ENCODE measurements around the gene NEUROD2. TPM values are rescaled to one million over a fixed set of nuclear protein-coding genes. Genes with fewer than 3 reads are reported as not detected.

The NEUROD2 gene
- polyA plus RNA-seq, 1 of the 3 experiments (the other 2 are of a cell fraction), result not detected

DNA sequence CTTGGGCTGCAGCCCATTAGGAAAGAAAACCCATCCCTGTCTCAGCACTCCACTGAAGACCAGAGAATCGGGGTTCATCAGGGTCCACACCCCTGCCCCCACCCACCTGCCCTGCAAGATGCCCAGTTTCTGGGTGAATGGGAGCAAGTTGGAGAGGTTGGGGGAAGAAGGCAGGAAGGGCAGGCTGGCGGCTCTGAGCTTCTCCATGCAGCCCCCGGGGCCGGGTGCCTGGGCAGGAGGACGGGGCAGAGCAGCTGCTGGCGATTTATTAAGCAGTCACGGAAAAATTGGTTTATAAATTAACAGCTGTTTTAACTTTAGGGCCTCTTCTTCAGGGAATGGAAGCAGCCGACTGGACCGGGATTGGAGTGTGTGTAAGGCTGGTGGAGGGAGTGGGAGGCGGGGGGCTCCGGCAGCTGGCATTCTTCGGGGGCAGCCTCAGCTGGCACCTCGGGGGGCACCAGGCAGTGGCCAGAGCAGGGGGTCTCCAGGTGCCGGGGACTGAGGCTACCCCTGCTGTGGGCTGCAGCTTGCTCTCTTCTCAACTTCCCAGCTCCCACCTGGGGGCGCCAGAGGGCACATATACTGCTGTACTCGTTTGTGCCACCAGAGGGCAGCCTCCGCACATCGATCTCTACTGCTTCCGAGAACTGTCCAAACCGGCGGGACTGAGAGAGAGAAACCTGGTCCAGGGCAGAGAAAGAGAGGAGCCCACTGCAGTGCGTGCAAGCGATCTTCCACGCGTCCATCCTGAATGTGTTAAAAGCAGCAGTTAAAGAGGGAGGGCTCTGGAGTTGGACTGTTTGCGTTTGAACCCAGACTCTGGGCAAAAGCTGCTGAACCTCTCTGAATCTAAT, 14.0 kb upstream of the NEUROD2 start (continued):
- TF ChIP-seq GATA2 (CRISPR knock-in tag; IDR thresholded peaks at IDR 0.05) (no peak), FOSL2 (IDR thresholded peaks at IDR 0.05; ENCODE audit: borderline replicate concordance, low read depth) (no peak), JUND (IDR thresholded peaks at IDR 0.05) (no peak), RAD21 (IDR thresholded peaks at IDR 0.05; ENCODE audit: low read length) (peak; percentile 86), CHD2 (IDR thresholded peaks at IDR 0.05; ENCODE audit: low read length, partially characterized antibody) (peak; percentile 68)
- TF ChIP-seq, protein P1, sequence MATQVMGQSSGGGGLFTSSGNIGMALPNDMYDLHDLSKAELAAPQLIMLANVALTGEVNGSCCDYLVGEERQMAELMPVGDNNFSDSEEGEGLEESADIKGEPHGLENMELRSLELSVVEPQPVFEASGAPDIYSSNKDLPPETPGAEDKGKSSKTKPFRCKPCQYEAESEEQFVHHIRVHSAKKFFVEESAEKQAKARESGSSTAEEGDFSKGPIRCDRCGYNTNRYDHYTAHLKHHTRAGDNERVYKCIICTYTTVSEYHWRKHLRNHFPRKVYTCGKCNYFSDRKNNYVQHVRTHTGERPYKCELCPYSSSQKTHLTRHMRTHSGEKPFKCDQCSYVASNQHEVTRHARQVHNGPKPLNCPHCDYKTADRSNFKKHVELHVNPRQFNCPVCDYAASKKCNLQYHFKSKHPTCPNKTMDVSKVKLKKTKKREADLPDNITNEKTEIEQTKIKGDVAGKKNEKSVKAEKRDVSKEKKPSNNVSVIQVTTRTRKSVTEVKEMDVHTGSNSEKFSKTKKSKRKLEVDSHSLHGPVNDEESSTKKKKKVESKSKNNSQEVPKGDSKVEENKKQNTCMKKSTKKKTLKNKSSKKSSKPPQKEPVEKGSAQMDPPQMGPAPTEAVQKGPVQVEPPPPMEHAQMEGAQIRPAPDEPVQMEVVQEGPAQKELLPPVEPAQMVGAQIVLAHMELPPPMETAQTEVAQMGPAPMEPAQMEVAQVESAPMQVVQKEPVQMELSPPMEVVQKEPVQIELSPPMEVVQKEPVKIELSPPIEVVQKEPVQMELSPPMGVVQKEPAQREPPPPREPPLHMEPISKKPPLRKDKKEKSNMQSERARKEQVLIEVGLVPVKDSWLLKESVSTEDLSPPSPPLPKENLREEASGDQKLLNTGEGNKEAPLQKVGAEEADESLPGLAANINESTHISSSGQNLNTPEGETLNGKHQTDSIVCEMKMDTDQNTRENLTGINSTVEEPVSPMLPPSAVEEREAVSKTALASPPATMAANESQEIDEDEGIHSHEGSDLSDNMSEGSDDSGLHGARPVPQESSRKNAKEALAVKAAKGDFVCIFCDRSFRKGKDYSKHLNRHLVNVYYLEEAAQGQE (IDR thresholded peaks at IDR 0.05; ENCODE audit: low read depth, low read length), result peak; percentile 92
- TF ChIP-seq, protein P2, sequence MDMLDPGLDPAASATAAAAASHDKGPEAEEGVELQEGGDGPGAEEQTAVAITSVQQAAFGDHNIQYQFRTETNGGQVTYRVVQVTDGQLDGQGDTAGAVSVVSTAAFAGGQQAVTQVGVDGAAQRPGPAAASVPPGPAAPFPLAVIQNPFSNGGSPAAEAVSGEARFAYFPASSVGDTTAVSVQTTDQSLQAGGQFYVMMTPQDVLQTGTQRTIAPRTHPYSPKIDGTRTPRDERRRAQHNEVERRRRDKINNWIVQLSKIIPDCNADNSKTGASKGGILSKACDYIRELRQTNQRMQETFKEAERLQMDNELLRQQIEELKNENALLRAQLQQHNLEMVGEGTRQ (IDR thresholded peaks at IDR 0.05; ENCODE audit: borderline replicate concordance, low read depth, low read length), result no peak

DNA sequence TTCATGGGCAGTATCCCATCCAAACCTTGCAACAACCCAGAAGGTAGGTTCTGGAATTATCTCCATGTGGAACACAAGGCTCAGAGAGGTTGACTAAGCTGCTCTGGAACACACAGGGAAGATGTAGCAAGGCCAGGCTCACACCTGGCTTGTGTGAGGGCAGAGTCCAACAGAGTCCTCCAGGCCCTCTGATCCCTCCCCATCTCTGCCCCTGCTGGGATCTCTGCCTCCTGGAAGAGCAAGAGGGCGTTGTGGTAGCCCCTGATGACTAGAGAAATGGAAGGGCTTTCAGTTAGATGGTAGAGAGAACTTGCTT, 12.0 kb upstream of the NEUROD2 start:
- no peak overlapping the region for H3K27ac ChIP-seq (ENCODE audit: low read depth in 2 of 2, low read length in 1 of 2)
- no peak overlapping the region for H3K9ac ChIP-seq
- peaks cover 5% of the 10 kb centered on the region for H3F3A ChIP-seq (replicated peaks; ENCODE audit: insufficient read depth)
- H3K36me3 ChIP-seq (replicated peaks in 1 of 2; ENCODE audit: control insufficient read depth in 1 of 2, insufficient read depth in 2 of 2, low read length in 1 of 2), result no peaks in the 10 kb centered on the region
- POLR2A ChIA-PET, result interaction anchor here (0.9 kb wide), 1 partner anchor 51 kb away, joined by 4 read pairs; no protein-coding TSS in a partner anchor
- 0 out of 2 replicates have a peak, but pooled peaks cover 4% of the 10 kb centered on the region for H4K20me1 ChIP-seq (ENCODE audit: insufficient read depth)
- H3K4me1 ChIP-seq (ENCODE audit: control insufficient read depth in 1 of 2, insufficient read depth in 2 of 2, low read depth in 1 of 2, low read length in 1 of 2), result peaks cover 0 to 15% of the 10 kb centered on the region in 2 experiments; a peak in 1 of 4 replicates
- no peak overlapping the region for H3K4me3 ChIP-seq (ENCODE audit: low read depth in 2 of 2, low read length in 1 of 2)
- H3K27me3 ChIP-seq (ENCODE audit: insufficient read depth), result no peaks in the 10 kb centered on the region; the same call in 1 of the 2 replicates
- H3K9me3 ChIP-seq, result no peaks in the 10 kb centered on the region
- no peaks in the 10 kb centered on the region for H3K9me2 ChIP-seq
- CTCF ChIA-PET, result interaction anchor here (1.0 to 14.5 kb wide), 9 partner anchors 8 to 139 kb away, joined by 3 to 483 read pairs (median 83); partner anchors contain the start of genes NEUROD2, PNMT, STARD3 and TCAP
- 64% methylated on average over 1 of the region's 1 CpG for WGBS (ENCODE audit: low lambda C conversion rate)
- H3K4me2 ChIP-seq, result no peak overlapping the region
- H2AFZ ChIP-seq (ENCODE audit: low read depth), result no peak overlapping the region
- no peaks in the 10 kb centered on the region for H3K79me2 ChIP-seq (ENCODE audit: insufficient read depth)
- no peak for TF ChIP-seq NRF1 (IDR thresholded peaks at IDR 0.05; ENCODE audit: low read depth, low read length)
- TF ChIP-seq, protein P3, sequence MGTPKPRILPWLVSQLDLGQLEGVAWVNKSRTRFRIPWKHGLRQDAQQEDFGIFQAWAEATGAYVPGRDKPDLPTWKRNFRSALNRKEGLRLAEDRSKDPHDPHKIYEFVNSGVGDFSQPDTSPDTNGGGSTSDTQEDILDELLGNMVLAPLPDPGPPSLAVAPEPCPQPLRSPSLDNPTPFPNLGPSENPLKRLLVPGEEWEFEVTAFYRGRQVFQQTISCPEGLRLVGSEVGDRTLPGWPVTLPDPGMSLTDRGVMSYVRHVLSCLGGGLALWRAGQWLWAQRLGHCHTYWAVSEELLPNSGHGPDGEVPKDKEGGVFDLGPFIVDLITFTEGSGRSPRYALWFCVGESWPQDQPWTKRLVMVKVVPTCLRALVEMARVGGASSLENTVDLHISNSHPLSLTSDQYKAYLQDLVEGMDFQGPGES (IDR thresholded peaks at IDR 0.05; ENCODE audit: low read depth, low read length), result no peak
- no peak for TF ChIP-seq EZH2phosphoT487 (IDR thresholded peaks at IDR 0.05; ENCODE audit: borderline replicate concordance, low read depth)
- TF ChIP-seq, protein P4, sequence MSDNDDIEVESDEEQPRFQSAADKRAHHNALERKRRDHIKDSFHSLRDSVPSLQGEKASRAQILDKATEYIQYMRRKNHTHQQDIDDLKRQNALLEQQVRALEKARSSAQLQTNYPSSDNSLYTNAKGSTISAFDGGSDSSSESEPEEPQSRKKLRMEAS (IDR thresholded peaks at IDR 0.05; ENCODE audit: low read depth), result no peak
- TF ChIP-seq RFX5 (IDR thresholded peaks at IDR 0.05; ENCODE audit: low read length), result no peak
- TF ChIP-seq, protein P5, sequence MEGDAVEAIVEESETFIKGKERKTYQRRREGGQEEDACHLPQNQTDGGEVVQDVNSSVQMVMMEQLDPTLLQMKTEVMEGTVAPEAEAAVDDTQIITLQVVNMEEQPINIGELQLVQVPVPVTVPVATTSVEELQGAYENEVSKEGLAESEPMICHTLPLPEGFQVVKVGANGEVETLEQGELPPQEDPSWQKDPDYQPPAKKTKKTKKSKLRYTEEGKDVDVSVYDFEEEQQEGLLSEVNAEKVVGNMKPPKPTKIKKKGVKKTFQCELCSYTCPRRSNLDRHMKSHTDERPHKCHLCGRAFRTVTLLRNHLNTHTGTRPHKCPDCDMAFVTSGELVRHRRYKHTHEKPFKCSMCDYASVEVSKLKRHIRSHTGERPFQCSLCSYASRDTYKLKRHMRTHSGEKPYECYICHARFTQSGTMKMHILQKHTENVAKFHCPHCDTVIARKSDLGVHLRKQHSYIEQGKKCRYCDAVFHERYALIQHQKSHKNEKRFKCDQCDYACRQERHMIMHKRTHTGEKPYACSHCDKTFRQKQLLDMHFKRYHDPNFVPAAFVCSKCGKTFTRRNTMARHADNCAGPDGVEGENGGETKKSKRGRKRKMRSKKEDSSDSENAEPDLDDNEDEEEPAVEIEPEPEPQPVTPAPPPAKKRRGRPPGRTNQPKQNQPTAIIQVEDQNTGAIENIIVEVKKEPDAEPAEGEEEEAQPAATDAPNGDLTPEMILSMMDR (IDR thresholded peaks at IDR 0.05), result no peak
- TF ChIP-seq SIN3A (IDR thresholded peaks at IDR 0.05; ENCODE audit: borderline replicate concordance, low read depth, low read length), result no peak
- TF ChIP-seq, protein P6, sequence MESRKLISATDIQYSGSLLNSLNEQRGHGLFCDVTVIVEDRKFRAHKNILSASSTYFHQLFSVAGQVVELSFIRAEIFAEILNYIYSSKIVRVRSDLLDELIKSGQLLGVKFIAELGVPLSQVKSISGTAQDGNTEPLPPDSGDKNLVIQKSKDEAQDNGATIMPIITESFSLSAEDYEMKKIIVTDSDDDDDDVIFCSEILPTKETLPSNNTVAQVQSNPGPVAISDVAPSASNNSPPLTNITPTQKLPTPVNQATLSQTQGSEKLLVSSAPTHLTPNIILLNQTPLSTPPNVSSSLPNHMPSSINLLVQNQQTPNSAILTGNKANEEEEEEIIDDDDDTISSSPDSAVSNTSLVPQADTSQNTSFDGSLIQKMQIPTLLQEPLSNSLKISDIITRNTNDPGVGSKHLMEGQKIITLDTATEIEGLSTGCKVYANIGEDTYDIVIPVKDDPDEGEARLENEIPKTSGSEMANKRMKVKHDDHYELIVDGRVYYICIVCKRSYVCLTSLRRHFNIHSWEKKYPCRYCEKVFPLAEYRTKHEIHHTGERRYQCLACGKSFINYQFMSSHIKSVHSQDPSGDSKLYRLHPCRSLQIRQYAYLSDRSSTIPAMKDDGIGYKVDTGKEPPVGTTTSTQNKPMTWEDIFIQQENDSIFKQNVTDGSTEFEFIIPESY (IDR thresholded peaks at IDR 0.05; ENCODE audit: borderline replicate concordance, low read depth), result no peak
- no peak for TF ChIP-seq GABPA (IDR thresholded peaks at IDR 0.05; ENCODE audit: low read depth)
- DNase-seq, result no peak
